ENCODE measurements around the gene BCAR3.

GRCh38 chr1:93612510-93612909, 69.1 kb downstream of the BCAR3 start:
- no peak for TF ChIP-seq BHLHE40 (IDR thresholded peaks at IDR 0.05; ENCODE audit: low read depth, low read length)
- TF ChIP-seq, protein P1, sequence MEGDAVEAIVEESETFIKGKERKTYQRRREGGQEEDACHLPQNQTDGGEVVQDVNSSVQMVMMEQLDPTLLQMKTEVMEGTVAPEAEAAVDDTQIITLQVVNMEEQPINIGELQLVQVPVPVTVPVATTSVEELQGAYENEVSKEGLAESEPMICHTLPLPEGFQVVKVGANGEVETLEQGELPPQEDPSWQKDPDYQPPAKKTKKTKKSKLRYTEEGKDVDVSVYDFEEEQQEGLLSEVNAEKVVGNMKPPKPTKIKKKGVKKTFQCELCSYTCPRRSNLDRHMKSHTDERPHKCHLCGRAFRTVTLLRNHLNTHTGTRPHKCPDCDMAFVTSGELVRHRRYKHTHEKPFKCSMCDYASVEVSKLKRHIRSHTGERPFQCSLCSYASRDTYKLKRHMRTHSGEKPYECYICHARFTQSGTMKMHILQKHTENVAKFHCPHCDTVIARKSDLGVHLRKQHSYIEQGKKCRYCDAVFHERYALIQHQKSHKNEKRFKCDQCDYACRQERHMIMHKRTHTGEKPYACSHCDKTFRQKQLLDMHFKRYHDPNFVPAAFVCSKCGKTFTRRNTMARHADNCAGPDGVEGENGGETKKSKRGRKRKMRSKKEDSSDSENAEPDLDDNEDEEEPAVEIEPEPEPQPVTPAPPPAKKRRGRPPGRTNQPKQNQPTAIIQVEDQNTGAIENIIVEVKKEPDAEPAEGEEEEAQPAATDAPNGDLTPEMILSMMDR (conservative IDR thresholded peaks at IDR 0.05; ENCODE audit: low read depth, low read length) = no peak
- no peak for TF ChIP-seq FOS (IDR thresholded peaks at IDR 0.05; ENCODE audit: low read depth, low read length)
- TF ChIP-seq CEBPB (IDR thresholded peaks at IDR 0.05; ENCODE audit: low read depth, low read length) = no peak
- no peak for TF ChIP-seq POLR2A (IDR thresholded peaks at IDR 0.05; ENCODE audit: low read depth, low read length)
- no peak for TF ChIP-seq MXI1 (IDR thresholded peaks at IDR 0.05; ENCODE audit: borderline replicate concordance, low read depth, low read length)
- TF ChIP-seq RAD21 (IDR thresholded peaks at IDR 0.05; ENCODE audit: low read length) = no peak
- no peak for TF ChIP-seq SMC3 (IDR thresholded peaks at IDR 0.05; ENCODE audit: low read depth, low read length)

Measured in IMR-90 (cell line).